GM21717 (cell line): ENCODE measurements around the gene SEMA4C.
A peak's percentile ranks its signal among the peaks of the same experiment; 100 is the strongest.

Experiments
- ATAC-seq: cut with Tn5 transposase; IDR thresholded peaks from one replicate; pipeline ENCODE4 v1.9.1; 2021; ENCODE audit warnings: mild to moderate bottlenecking, moderate library complexity; ENCODE audit not compliant: unreplicated experiment

SEMA4C gene

DNA sequence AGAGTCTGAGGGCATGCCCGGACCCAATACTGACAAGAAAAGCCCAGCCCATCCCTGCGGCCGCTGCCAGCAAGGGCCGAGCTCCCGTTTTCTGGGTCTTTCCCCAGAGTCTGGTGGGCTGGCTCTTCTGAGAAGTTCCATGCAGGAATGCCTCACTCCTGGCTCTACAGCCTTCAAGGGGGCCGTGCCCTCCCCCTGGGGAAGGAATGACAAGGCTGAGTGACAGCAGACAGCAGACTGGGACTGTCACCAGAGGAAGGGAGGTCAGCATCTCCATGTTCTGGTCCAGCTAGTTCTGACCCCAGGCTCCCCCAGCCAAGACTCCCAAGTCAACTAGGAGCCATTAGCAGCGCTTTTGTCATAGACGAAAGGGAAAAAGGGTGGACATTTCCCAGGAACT, 13.0 kb upstream of the SEMA4C start:
- ATAC-seq = no peak

DNA sequence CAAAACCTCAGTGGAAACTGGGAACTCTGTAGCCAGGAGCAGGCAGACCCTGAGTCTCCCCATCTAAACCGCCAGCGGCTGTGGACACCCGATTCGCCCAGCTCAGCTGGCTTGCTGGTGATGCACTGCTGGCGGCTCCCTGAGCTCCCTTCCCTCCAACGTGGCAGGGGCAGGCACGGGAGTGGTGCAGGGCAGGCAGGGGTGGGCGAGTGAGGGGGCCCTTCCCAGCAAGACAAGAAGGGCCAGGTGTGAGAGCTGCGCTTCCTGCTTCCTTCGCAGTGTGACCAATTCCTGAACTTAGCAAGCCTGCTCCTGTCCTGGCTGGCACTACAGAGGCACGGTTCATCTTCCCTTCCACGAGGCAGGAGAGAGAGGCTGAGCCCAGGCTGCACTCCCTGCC, 12.3 kb upstream of the SEMA4C start:
- ATAC-seq = no peak

DNA sequence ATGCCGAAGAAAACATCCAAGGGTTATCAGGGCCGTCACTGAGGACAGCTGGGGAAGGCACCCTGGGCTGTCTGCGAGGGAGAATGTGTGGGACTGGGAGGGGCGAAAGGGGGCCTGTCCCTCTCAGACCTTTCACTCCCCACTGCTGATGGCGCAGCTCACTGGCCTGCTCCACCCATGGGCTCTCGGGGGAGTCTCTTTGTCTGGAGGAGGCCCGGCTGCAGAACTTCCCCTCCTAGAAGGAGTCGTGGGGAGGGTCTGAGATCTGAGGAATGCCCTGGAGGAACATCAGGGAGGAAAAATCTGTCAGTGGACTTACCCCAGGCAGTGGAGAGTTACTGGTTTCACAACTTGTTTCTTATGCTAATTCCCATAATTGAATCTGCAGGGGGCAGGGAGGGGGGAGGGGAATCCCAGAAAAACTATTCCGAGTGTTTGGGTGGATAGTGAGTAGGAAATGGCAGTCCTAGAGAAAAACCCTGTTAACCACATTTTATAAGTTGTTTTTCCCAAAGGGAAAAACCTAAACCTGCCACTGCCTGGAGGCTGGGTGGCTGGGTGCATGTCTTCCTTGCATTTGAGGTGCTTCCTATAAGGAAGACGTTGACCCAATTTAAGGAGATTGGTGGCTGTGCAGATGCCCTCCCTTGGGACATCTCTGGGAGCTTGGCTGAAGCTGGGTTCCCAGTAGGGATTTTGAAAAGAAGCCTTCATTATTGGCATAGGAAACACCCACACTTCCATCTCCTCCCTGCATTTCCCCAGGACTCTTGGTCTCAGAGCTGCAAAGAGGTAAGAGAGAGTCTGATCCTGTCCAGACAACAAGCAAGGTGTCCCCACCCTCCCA, 11.7 kb upstream of the SEMA4C start:
- no peak for ATAC-seq

DNA sequence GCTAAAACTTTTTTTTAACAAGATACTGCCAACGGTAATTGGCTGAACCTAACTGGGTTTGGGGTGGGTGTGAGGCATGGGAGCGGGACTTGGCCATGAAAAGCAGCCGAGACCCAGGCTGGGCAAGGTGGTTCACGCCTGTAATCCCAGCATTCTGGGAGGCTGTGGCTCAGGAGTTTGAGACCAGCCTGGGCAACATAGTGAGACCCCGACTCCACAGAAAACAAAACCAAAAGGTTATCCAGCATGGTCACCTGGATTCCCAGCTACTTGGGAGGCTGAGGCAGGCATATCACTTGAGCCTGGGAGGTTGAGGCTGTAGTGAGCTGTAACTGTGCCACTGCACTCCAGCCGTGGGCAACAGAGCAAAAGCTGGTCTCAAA, 11.0 kb upstream of the SEMA4C start:
- no peak for ATAC-seq

DNA sequence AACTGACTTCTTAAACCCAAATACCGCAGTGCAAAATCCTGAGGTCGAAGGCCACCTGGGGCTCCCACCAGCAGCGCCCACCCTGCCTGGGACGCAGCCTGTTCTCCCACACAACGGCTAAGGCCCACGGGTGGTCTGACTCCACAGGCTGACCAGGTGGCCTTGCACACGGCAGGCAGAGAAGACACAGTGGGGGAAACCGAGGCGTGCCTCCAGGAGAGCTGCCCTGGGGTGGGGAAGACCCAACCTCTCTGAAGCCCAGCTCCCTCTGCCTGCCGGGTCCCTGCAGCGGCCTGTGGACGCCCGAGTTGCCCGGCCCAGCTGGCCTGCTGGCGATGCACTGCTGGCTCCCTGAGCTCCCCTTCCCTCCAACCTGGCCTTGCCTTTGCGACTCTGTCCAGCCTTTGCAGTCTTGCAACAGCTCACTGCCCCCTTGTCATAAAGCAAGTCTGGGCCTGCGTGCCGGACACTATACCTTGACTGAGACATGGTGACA, 9.7 kb upstream of the SEMA4C start:
- ATAC-seq = no peak

DNA sequence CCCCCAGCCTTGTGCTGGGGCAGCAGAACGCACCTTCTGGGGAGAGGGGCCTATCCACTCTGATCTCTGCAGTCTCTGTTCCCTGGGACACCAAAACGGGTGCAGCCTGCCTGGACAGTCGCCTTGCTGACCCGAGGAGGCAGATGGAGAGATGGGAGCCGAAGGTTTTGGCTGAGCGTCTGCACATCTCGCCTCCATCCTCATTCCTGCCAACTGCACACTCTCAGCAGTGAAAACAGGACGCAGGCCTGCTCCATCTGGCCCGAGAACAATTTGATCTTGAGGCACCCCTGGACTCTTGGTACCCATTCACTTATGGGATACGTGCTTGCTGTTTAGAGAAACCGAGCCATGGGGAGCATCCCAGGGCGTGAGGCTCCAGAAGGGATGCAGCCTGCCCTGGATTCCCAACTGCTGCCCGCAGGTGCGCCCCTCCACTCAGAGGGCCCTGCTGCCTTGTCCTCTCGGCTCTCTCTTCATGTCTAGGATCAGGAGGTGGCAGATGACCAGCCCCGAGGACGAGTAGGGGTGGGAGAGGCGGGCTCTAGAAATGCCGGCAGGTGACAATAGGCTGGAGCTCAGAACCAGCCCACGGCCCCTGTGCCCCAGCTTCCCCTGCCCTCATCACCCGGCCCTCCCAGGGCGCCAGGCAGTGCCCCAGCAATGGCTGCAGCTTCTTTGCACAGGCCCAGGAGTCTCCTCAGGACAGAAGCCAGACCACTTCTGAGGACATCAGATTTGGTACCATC, 9.1 kb upstream of the SEMA4C start:
- no peak for ATAC-seq

DNA sequence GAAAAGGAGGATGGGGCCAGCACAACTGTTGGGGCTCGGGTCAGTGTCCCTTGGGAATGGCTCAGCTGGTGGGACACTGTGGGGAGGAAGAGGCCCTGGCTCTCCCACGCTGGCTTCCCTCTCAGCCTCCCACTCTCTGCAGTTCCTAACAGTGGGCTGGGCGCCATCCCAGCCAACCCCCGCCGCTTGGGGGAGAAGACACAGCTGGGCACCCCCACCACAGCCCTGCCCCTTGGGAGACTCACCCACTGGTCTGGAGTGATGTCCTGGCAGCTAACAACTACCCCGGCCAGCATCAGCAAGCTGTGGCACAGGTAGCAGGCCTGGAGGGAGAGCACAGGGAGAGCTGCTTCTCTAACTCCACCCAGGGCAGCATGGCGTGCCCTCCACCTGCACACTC, 8.3 kb upstream of the SEMA4C start:
- no peak for ATAC-seq

DNA sequence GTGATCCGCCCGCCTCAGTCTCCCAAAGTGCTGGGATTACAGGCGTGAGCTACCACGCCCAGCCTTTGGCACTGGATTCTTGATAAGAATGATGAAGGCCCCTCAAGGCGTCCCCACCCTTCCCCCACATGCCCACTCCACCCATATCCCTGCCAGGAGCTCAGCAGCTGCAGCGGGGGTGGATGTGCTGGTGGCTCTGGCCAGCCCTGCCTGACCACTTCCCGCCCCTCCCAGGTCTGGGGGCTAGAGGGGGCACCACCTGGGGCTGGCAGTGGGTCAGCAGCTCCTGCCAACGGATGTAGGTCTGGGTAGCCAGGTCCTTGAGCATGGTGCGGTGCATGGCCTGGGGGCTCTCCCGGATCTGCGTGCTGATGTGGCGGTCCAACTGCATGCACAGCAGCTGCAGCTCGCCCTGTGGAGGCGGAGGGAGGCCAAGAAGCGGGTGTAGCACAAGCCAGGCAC, 7.8 kb upstream of the SEMA4C start:
- ATAC-seq = no peak

DNA sequence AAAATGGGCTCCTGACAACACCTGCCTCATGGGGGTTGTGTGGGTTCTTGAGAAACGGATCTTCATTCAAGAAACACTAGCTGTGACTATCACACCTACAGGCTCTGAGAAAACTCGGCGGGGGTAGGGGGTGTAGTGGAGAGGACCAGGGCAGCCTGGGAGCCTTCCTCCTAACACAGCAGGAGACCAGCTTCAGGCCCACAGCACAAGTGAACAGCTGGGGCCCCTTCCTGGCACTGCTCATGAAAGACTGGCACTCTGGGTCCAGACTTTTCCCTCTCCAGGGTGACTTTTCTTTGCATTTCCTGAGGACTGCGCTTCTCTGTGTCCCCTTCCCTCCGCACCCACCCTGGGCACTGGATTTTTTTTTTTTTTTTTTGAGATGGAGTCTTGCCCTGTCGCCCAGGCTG, 7.2 kb upstream of the SEMA4C start:
- no peak for ATAC-seq

DNA sequence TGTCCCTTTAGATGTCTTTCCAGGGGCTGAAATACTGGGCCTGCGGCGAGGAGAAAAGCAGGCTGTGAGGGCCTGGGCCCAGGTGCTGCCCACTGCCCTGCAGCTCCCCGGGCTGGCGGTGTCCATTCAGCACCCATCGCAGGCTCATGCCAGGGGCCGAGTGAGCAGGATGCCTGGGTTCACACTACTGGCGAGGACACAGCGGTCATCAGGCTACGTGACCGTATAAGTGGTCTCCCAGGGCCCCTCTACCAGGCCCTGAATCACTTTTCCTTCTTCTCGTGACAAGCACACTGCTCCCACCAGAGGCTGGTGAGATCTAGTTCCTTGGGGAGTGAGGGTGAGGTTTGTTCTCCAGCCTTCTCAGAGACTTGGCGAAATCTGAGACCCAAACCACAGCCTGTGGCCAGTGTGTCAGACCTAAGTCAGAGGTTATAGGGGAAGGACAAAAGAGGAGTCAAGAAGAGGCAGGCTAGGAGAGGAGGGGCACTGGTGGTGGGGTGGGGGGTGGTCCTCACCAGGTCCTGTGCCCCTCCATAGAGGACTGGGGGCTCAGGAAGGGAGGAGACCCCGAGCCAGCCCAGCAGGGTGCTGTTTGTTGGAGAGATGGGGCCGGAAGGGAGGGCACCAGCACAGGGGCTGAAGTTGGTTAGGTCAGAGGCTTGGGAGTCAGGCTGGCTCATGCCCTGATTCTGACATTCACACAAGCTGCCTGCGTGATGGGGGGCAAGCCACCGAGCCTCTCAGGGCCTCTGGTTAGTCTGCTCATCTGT, 6.6 kb upstream of the SEMA4C start:
- ATAC-seq = no peak

DNA sequence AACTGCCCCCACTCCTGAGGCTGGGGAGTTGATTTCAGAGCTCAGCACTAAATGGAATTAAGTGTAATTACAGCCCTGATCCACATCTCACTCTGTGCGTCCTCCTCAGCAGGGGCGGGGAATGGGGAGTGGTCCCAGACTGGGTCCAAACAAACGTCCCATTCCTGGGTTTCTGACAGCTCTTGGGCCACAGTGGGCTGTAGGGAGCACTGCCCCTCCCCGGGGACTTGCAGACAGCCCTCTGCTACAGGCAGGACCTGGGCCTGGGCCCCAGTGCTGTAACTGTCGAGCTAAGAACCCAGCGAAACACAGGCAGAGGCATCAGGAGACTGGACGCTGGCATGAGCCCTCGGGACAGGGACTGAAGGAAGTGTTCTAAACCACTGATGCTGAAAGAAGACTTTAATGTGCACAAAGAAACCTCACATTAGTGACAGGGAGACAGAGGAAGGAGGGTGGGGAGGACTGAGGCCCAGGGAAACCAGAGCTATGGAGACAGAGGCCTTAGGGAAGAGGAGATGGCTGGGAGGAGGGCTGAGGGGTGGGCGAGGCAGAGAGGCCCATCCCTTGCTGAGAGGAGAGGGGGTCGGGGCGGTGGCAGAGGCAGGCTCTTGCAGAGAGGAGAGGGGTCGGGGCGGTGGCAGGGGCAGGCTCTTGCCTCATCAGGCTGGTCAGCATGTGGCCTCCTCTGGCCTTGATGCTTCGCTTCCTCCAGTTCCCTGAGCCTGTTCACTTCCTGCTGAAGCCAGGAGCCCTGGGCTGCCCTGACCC, 5.8 kb upstream of the SEMA4C start:
- ATAC-seq = no peak

DNA sequence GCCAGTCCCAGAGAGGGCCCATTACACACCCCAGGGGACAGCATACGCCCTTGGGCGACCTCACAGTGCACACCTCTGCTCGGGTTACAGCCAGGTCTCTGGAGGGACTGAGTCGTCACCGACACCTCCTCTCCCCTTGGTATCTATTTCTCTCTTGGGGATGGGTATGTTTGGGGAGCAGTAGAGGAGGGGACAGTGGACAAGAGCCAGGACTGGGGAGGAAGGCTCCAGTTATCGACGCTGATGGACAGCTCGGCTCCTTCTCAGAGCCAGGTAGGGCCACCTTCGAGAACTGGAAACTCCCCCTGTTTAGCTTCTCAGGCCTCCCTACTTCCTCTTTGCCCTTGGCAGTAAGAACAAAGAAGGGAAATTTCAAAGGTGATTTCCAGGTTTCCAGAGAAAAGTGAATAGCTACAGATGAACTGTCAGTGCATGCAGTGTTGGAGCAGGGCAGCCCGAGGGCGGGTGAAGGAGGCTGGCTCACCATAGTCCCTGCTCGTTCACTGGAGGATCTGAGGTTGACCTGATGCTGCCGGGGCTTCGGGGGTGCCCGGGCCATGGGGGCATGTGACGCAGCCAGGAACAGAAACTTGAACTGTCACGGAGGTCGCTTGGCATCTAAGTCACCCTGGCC, 4.4 kb upstream of the SEMA4C start:
- ATAC-seq = peak; percentile 46

DNA sequence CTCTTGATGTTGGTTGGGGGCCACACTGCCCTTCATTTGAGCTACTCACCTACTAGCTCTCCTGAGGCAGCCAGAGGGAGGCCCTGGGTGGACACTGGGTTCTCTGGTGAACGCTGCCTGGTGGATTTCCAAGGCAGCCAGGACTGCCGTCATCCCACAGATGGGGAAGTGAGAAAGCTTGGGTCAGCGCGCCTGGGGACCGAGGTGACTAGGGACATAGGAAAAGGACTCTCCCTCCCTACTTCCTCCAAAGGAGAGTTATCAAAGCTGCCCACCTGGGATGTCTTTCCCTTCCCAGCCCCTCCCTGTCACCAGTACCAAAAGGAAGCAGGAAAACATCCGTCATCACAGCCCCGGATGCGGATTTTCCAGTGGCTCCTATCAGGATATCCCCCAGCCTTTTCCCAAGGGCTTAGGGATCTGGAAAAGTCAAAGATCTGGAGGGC, 3.8 kb upstream of the SEMA4C start:
- ATAC-seq = no peak

DNA sequence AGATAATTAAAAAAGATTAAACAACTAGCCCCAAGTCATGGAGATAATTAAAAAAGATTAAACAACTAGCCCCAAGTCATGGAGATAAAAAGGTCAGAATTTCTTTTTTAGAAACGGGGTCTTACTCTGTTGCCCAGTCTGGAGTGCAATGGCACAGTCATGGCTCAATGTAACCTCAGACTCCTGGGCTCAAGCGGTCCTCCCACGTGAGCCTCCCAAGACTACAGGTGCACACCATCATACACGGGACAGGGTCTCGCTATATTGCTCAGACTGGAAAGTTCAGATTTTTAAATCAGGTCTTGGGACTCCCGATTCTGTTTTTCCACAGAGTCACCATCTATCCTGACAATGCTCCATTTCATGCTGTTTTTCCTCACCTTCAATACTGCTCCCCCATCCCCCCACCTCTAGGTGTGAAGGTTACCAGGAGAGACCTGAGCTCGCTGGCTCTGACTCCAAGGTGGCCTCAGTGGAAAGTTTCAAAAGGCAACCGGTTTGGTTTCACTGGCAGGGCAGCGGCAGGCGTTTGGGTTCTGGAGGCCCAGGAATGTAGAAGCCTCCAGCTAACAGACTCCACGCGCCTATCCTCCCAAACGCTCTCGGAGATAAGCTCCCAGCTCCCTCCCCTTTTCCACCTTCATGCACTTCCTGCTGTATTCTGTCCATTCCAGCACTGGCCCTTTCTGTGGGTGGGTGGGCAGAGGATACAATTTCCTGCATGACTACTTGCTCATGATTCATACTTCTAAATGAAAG, 2.9 kb upstream of the SEMA4C start:
- no peak for ATAC-seq

DNA sequence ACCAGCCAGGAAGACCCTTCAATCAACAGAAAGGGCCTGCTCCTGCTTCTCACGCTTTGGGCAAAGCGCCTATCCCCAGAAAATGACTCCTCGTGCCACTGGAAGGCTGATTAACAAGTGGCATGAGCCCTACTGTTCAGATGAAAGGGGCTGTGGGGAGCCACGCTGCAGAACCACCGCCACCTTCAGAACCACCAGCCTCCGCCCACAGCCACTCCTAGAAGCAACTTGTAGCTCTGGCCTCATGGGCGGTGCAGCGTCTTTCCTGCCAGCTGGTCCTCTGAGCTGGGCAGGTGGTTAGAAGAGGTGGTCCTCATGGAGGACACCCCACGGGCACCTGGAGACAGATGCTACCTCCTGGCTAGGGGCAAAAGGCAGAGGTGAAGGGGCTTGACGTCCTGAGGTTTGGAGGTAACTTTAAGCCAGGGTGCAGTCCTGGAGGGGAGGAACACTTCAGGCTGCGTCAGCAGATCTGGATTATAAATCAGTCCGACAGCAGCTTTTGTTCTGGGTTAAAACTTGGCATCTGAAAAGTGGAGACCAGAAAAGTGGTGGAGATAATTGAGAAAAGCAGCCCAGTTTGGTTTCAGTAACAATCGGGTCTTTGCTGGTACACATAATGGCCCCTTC, 861 bp upstream of the SEMA4C start:
- ATAC-seq = no peak

DNA sequence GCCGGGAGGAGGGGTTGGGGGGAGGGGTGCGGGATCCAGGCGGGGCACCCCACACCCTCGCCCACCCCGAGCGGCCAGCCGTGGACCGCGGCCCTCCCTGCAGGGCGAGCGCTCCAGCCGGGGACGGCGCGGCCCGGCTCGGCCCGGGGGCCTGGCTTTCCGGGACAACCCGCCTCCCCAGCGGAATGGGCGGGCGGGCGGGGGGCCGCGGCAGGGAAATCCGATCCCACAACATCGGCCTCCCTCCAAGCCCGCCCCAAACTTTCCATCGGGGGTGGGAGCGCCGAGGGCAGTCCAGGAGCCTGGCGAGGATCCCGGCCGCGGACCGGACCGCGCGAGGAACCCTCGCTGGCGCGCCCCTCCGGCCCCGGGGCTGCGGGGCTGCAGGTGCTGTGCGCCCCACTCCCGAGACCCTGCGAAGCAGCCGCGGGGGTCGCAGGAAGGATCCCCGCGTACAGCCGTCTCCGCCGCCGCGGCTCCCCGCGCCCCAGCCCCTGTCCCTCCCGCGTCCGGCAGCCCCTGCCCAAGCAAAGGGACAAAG, 529 bp downstream of the SEMA4C start:
- ATAC-seq = no peak

DNA sequence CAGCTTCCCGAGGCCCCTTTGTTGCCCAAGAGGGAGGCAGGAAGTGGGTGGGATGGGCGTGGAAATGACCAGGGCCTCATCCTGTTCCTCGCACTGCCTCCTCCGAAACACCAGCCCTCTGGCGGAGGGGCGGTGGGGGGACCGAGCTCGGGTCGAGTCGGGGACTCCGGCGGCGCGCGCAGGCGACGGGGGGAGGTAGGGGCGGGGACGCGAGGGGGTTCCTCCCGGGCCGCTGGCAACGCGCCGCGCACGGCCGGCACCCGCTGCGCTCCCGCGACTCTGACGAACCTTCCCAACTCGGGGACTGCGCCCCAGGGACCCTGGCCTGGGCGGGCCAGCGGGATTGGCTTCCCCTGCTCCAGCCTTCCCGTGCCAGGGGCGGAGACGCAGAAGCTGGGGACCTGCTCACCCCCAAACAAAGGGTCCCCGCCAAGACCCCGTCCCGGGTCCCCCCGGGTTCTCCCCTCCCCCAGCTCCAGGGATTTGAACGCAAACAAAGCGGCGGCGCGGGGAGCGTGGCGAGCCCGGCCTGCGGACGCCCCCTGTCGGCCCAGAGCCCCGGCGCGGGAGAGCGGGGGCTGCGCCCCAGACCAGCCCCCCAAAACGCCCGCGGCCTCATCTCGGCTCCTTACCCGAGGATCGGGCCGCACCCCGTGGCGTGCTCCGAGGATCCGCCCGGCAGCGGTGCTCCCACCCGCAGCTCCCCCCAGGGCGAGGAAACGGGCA, 1.2 kb downstream of the SEMA4C start:
- ATAC-seq = no peak
